GM19397 (cell line): ENCODE data around the gene ARRDC5.
"Not testable (repeated sequence)": the region's sequence is repeated elsewhere in the genome, so short reads cannot be mapped to it uniquely, and the experiment has no call there.

Experiments
- ATAC-seq: cut with Tn5 transposase; IDR thresholded peaks from one replicate; pipeline ENCODE4 v1.9.1; 2021; ENCODE audit warnings: mild to moderate bottlenecking, moderate library complexity; ENCODE audit not compliant: unreplicated experiment

The ARRDC5 gene

GRCh38 chr19:4902796-4903195 is at the start of gene ARRDC5:
ARRDC5 (minus strand) TSS chr19:4902896; CDS start chr19:4902825, 71 bp downstream.
- ATAC-seq, result no peak

- no peak for ATAC-seq
Observed at GRCh38 chr19:4951656-4952055, 49.0 kb upstream of the ARRDC5 start.

- ATAC-seq, result not testable (repeated sequence)
Observed at GRCh38 chr19:4950650-4951049, 48.0 kb upstream of the ARRDC5 start.

GRCh38 chr19:4941638-4942169 is 39.0 kb upstream of the ARRDC5 start:
- ATAC-seq, result not testable (repeated sequence)

GRCh38 chr19:4939466-4939865 is 36.8 kb upstream of the ARRDC5 start:
- no peak for ATAC-seq

- ATAC-seq, result not testable (repeated sequence)
Observed at GRCh38 chr19:4938461-4938860, 35.8 kb upstream of the ARRDC5 start.

- no peak for ATAC-seq
Observed at GRCh38 chr19:4937060-4937459, 34.4 kb upstream of the ARRDC5 start.

- ATAC-seq, result no peak
Observed at GRCh38 chr19:4935444-4935843, 32.7 kb upstream of the ARRDC5 start.

GRCh38 chr19:4933528-4933927 is 30.8 kb upstream of the ARRDC5 start:
- ATAC-seq, result no peak

GRCh38 chr19:4932711-4933110 is 30.0 kb upstream of the ARRDC5 start:
- ATAC-seq, result no peak

- ATAC-seq, result no peak
Observed at GRCh38 chr19:4930664-4931063, 28.0 kb upstream of the ARRDC5 start.

- ATAC-seq, result no peak
Observed at GRCh38 chr19:4929186-4929585, 26.5 kb upstream of the ARRDC5 start.

GRCh38 chr19:4923276-4923747 is 20.6 kb upstream of the ARRDC5 start:
- no peak for ATAC-seq

GRCh38 chr19:4922530-4923275 is 20.0 kb upstream of the ARRDC5 start:
- no peak for ATAC-seq

GRCh38 chr19:4916292-4917082 is 13.8 kb upstream of the ARRDC5 start:
- ATAC-seq, result no peak

GRCh38 chr19:4914736-4915501 is 12.2 kb upstream of the ARRDC5 start:
- no peak for ATAC-seq

- no peak for ATAC-seq
Observed at GRCh38 chr19:4913996-4914735, 11.5 kb upstream of the ARRDC5 start.

GRCh38 chr19:4911786-4912672 is 9.3 kb upstream of the ARRDC5 start:
- no peak for ATAC-seq

GRCh38 chr19:4911314-4911713 is 8.6 kb upstream of the ARRDC5 start:
- ATAC-seq, result no peak
